ENCODE results near the gene NUP62.
"Not testable (repeated sequence)": the region's sequence is repeated elsewhere in the genome, so short reads cannot be mapped to it uniquely, and the experiment has no call there.

The NUP62 gene

GRCh38 chr19:49929121-49929610 lies at the start of gene NUP62, which contains the start of gene ATF5:
NUP62 (minus strand) TSS chr19:49929504; CDS start chr19:49909807, 19,697 bp downstream.
ATF5 (plus strand) TSS chr19:49929205; CDS start chr19:49930851, 1,646 bp downstream.
- DNase-seq (ENCODE audit: low spot score): peak; percentile 96

GRCh38 chr19:49978324-49978723 lies 49.0 kb upstream of the NUP62 start:
- no peak for DNase-seq (ENCODE audit: low spot score)

GRCh38 chr19:49977881-49978280 lies 48.6 kb upstream of the NUP62 start:
- DNase-seq (ENCODE audit: low spot score): peak; percentile 31

GRCh38 chr19:49977076-49977475 lies 47.8 kb upstream of the NUP62 start:
- no peak for DNase-seq (ENCODE audit: low spot score)

GRCh38 chr19:49976496-49976895 lies 47.2 kb upstream of the NUP62 start:
- DNase-seq (ENCODE audit: low spot score): no peak

GRCh38 chr19:49975051-49975450 lies 45.7 kb upstream of the NUP62 start:
- DNase-seq (ENCODE audit: low spot score): peak; percentile 23

GRCh38 chr19:49973987-49974386 lies 44.7 kb upstream of the NUP62 start:
- DNase-seq (ENCODE audit: low spot score): peak; percentile 57

GRCh38 chr19:49972841-49973240 lies 43.5 kb upstream of the NUP62 start:
- peak; percentile 61 for DNase-seq (ENCODE audit: low spot score)

GRCh38 chr19:49971991-49972411 lies 42.7 kb upstream of the NUP62 start:
- peak; percentile 53 for DNase-seq (ENCODE audit: low spot score)

- not testable (repeated sequence) for DNase-seq (ENCODE audit: low spot score)
Measured at GRCh38 chr19:49969355-49969754, 40.1 kb upstream of the NUP62 start.

GRCh38 chr19:49968279-49968922 lies 39.1 kb upstream of the NUP62 start:
- DNase-seq (ENCODE audit: low spot score): no peak

GRCh38 chr19:49960980-49961379 lies 31.7 kb upstream of the NUP62 start, which contains the start of gene SIGLEC11:
SIGLEC11 (minus strand) TSS chr19:49961172; CDS start chr19:49961081, 91 bp downstream.
- not testable (repeated sequence) for DNase-seq (ENCODE audit: low spot score)

- DNase-seq (ENCODE audit: low spot score): not testable (repeated sequence)
Measured at GRCh38 chr19:49959892-49960291, 30.6 kb upstream of the NUP62 start.

GRCh38 chr19:49958596-49958995 lies 29.3 kb upstream of the NUP62 start:
- DNase-seq (ENCODE audit: low spot score): not testable (repeated sequence)

- not testable (repeated sequence) for DNase-seq (ENCODE audit: low spot score)
Measured at GRCh38 chr19:49958144-49958543, 28.8 kb upstream of the NUP62 start.

GRCh38 chr19:49957262-49957915 lies 28.1 kb upstream of the NUP62 start:
- DNase-seq (ENCODE audit: low spot score): no peak

GRCh38 chr19:49956115-49956495 lies 26.8 kb upstream of the NUP62 start:
- no peak for DNase-seq (ENCODE audit: low spot score)

GRCh38 chr19:49954933-49955332 lies 25.6 kb upstream of the NUP62 start:
- DNase-seq (ENCODE audit: low spot score): no peak

- DNase-seq (ENCODE audit: low spot score): peak; percentile 26
Measured at GRCh38 chr19:49954092-49954829, 25.0 kb upstream of the NUP62 start.

- DNase-seq (ENCODE audit: low spot score): no peak
Measured at GRCh38 chr19:49953416-49953815, 24.1 kb upstream of the NUP62 start.

GRCh38 chr19:49952906-49953305 lies 23.6 kb upstream of the NUP62 start:
- DNase-seq (ENCODE audit: low spot score): no peak

GRCh38 chr19:49952479-49952836 lies 23.2 kb upstream of the NUP62 start:
- no peak for DNase-seq (ENCODE audit: low spot score)

Measured in left forelimb (tissue), 1 donor.